Measurements from ENCODE around the gene GRM4.

- TF ChIP-seq CTCF (IDR thresholded peaks at IDR 0.05 in 2 of 3, conservative IDR thresholded peaks at IDR 0.05 in 1 of 3; ENCODE audit: control insufficient read depth in 2 of 3, extremely low read depth in 1 of 3, insufficient read depth in 1 of 3, low read depth in 3 of 3, low read length in 3 of 3) (no peak), TCF7 (IDR thresholded peaks at IDR 0.05; ENCODE audit: borderline replicate concordance) (no peak), EP300 (IDR thresholded peaks at IDR 0.05; ENCODE audit: borderline replicate concordance in 1 of 2, control insufficient read depth in 1 of 2, low read depth in 2 of 2, low read length in 2 of 2) (no peak), POLR2A (IDR thresholded peaks at IDR 0.05; ENCODE audit: low read depth, low read length) (no peak), SIN3A (IDR thresholded peaks at IDR 0.05; ENCODE audit: low read depth, low read length) (no peak), RAD21 (IDR thresholded peaks at IDR 0.05; ENCODE audit: insufficient read depth, low read depth, low read length) (no peak), FOS (IDR thresholded peaks at IDR 0.05; ENCODE audit: borderline replicate concordance, extremely low read depth, insufficient read length) (no peak), EZH2 (IDR thresholded peaks at IDR 0.05; ENCODE audit: borderline replicate concordance, control insufficient read depth, low read depth, low read length) (no peak)
Observed at GRCh38 chr6:34155471-34156300, 9.8 kb upstream of the GRM4 start.

Data from GM12878 (cell line).